Neural progenitor cell (in vitro differentiated cells): ENCODE data around the gene LRRC74A. TPM values are rescaled to one million over a fixed set of nuclear protein-coding genes. Genes with fewer than 3 reads are reported as not detected.

Experiments used
- DNase-seq: peaks from one replicate; pipeline ENCODE4 v3.0.0-alpha.2; 2016; ENCODE audit warnings: low spot score
- H2AFZ ChIP-seq: fragments of 200-600 bp; sonication (generic); replicated peaks from 2 replicates; pipeline ENCODE4 v1.6.1; 2016; ENCODE audit warnings: antibody characterized with exemption
- H3F3A ChIP-seq: fragments of 200-600 bp; sonication (generic); 2 replicates; pipeline ENCODE4 v1.6.1; 2016; ENCODE audit warnings: antibody characterized with exemption, low read depth
- H3K27ac ChIP-seq: fragments of 200-600 bp; sonication (generic); 2 replicates; pipeline ENCODE4 v1.5.1; 2016; ENCODE audit warnings: mild to moderate bottlenecking
- H3K27me3 ChIP-seq: fragments of 200-600 bp; sonication (generic); 2 replicates; pipeline ENCODE4 v1.6.1; 2016; ENCODE audit warnings: mild to moderate bottlenecking, moderate library complexity
- H3K36me3 ChIP-seq: fragments of 200-600 bp; sonication (generic); 2 replicates; pipeline ENCODE4 v1.5.1; 2016
- H3K4me1 ChIP-seq: fragments of 200-600 bp; sonication (generic); 2 replicates; pipeline ENCODE4 v1.6.1; 2016; ENCODE audit warnings: mixed run types
- H3K4me2 ChIP-seq: fragments of 200-600 bp; sonication (generic); 2 replicates; pipeline ENCODE4 v1.6.1; 2016
- H3K4me3 ChIP-seq: fragments of 200-600 bp; sonication (generic); 2 replicates; pipeline ENCODE4 v1.5.1; 2016
- H3K79me2 ChIP-seq: fragments of 200-600 bp; sonication (generic); 2 replicates; pipeline ENCODE4 v1.6.1; 2016; ENCODE audit warnings: low read depth
- H3K9ac ChIP-seq: fragments of 200-600 bp; sonication (generic); 2 replicates; pipeline ENCODE4 v1.6.1; 2016
- H3K9me3 ChIP-seq: fragments of 200-600 bp; sonication (generic); 2 replicates; pipeline ENCODE4 v1.5.1; 2016; ENCODE audit warnings: low read depth
- H4K20me1 ChIP-seq: fragments of 200-600 bp; sonication (generic); 2 replicates; pipeline ENCODE4 v1.6.1; 2016; ENCODE audit warnings: low read depth
- H3K27ac Mint-ChIP-seq: 3 replicates; pipeline ENCODE4 v1.8.0; 2021; ENCODE audit warnings: mixed read lengths
- H3K27me3 Mint-ChIP-seq: 2 replicates; pipeline ENCODE4 v1.8.0; 2022; ENCODE audit warnings: low read depth, mild to moderate bottlenecking, inconsistent platforms, moderate library complexity, mixed read lengths; ENCODE audit not compliant: insufficient read depth
- H3K36me3 Mint-ChIP-seq: 3 replicates; pipeline ENCODE4 v1.8.0; 2021; ENCODE audit warnings: mixed read lengths
- H3K4me1 Mint-ChIP-seq: 3 replicates; pipeline ENCODE4 v1.8.0; 2021; ENCODE audit warnings: mixed read lengths
- H3K4me3 Mint-ChIP-seq: 3 replicates; pipeline ENCODE4 v1.8.0; 2021; ENCODE audit warnings: mild to moderate bottlenecking, moderate library complexity, mixed read lengths
- H3K9me3 Mint-ChIP-seq: 3 replicates; pipeline ENCODE4 v1.8.0; 2020; ENCODE audit warnings: mixed read lengths
- EZH2 ChIP-seq: fragments of 200-600 bp; sonication (generic); IDR thresholded peaks from 2 replicates; pipeline ENCODE4 v1.6.1; 2017; ENCODE audit warnings: antibody characterized with exemption, mild to moderate bottlenecking, moderate library complexity
- EZH2phosphoT487 ChIP-seq: fragments of 200-600 bp; sonication (generic); IDR thresholded peaks from 2 replicates; pipeline ENCODE4 v1.6.1; 2017; ENCODE audit warnings: antibody characterized with exemption
- total RNA-seq: library from RNA; depleted of rRNA; stranded (reverse); fragments of >200 nt; gene quantifications from 2 replicates; pipeline ENCODE4 v1.2.3, GENCODE V29; 2015; ENCODE audit warnings: low replicate concordance
- TF ChIP-seq, protein P1 (sequence below): fragments of 200-600 bp; sonication (generic); IDR thresholded peaks from 2 replicates; pipeline ENCODE4 v1.5.1; 2017; ENCODE audit warnings: antibody characterized with exemption, mild to moderate bottlenecking

Gene LRRC74A
- total RNA-seq, 1 donor from 2014 or later: not detected

DNA sequence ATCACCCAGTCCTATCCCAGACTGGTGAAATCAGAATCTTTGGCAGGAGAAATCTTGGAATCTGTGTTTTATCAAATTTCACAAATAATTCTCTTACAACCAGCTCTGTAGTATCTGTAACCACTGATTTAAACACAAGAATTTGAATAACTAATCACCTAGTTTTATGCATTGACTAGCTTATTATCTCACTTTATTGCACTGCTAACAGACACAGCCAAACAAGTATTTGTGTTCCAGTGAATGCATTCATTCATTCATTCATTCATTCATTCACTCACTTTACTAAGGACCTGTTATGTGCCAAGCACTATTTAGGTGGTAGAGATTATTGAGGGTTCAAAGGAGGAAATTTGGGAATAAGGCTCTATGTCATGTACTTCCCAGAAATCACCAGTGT is 16.2 kb downstream of the LRRC74A start:
- no peaks in the 10 kb centered on the region for H3K36me3 ChIP-seq

DNA sequence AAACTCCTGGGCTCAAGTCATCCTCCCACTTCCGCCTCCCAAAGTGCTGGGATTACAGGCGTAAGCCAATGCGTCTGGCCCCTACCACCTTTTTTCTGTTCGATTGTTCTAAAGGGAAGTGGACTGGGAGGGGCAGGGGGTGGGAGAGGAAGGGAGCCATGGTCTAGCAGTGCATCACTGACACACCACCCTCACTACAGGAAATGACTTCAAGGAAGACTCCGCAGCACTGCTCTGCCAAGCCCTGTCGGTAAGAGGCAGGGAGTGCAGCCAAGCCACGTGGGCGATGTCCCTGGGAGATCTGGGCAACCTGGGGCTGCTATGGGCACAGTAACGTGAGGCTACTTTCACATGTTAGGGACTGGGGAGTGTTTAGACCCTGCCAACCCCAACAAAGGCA is 18.0 kb downstream of the LRRC74A start:
- no peak overlapping the region for H3K4me3 Mint-ChIP-seq
- Histone ChIP-seq H3K27ac (no peak overlapping the region), H3K79me2 (no peaks in the 10 kb centered on the region), H4K20me1 (no peaks in the 10 kb centered on the region), H3K4me1 (no peaks in the 10 kb centered on the region), H3F3A (no peaks in the 10 kb centered on the region), H3K9me3 (no peaks in the 10 kb centered on the region), H3K36me3 (no peaks in the 10 kb centered on the region), H3K4me3 (no peak overlapping the region), H3K9ac (no peak overlapping the region), H3K27me3 (no peaks in the 10 kb centered on the region), H2AFZ (peak overlapping the region; percentile 76), H3K4me2 (no peak overlapping the region)
- no peaks in the 10 kb centered on the region for H3K36me3 Mint-ChIP-seq
- peaks cover 2% of the 10 kb centered on the region for H3K4me1 Mint-ChIP-seq
- TF ChIP-seq EZH2: no peak
- TF ChIP-seq, protein P1, sequence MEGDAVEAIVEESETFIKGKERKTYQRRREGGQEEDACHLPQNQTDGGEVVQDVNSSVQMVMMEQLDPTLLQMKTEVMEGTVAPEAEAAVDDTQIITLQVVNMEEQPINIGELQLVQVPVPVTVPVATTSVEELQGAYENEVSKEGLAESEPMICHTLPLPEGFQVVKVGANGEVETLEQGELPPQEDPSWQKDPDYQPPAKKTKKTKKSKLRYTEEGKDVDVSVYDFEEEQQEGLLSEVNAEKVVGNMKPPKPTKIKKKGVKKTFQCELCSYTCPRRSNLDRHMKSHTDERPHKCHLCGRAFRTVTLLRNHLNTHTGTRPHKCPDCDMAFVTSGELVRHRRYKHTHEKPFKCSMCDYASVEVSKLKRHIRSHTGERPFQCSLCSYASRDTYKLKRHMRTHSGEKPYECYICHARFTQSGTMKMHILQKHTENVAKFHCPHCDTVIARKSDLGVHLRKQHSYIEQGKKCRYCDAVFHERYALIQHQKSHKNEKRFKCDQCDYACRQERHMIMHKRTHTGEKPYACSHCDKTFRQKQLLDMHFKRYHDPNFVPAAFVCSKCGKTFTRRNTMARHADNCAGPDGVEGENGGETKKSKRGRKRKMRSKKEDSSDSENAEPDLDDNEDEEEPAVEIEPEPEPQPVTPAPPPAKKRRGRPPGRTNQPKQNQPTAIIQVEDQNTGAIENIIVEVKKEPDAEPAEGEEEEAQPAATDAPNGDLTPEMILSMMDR: no peak
- TF ChIP-seq EZH2phosphoT487: no peak
- DNase-seq: peak; percentile 18
- no peak overlapping the region for H3K27ac Mint-ChIP-seq
- no peaks in the 10 kb centered on the region for H3K27me3 Mint-ChIP-seq
- no peaks in the 10 kb centered on the region for H3K9me3 Mint-ChIP-seq

More for the DNA sequence above, 16.2 kb downstream of the LRRC74A start:
- no peaks in the 10 kb centered on the region for H4K20me1 ChIP-seq
- Mint-ChIP-seq H3K4me3 (no peak overlapping the region), H3K36me3 (no peaks in the 10 kb centered on the region), H3K27me3 (no peaks in the 10 kb centered on the region), H3K9me3 (no peaks in the 10 kb centered on the region), H3K4me1 (no peaks in the 10 kb centered on the region), H3K27ac (no peak overlapping the region)
- no peaks in the 10 kb centered on the region for H3K9me3 ChIP-seq
- H3K9ac ChIP-seq: no peak overlapping the region
- H3K4me3 ChIP-seq: no peak overlapping the region
- no peaks in the 10 kb centered on the region for H3K27me3 ChIP-seq
- H3K4me2 ChIP-seq: no peak overlapping the region
- no peak overlapping the region for H2AFZ ChIP-seq
- no peaks in the 10 kb centered on the region for H3K79me2 ChIP-seq
- no peak for TF ChIP-seq EZH2
- TF ChIP-seq, protein P1: no peak
- H3K4me1 ChIP-seq: peaks cover 9% of the 10 kb centered on the region
- no peaks in the 10 kb centered on the region for H3F3A ChIP-seq
- no peak overlapping the region for H3K27ac ChIP-seq
- DNase-seq: no peak

DNA sequence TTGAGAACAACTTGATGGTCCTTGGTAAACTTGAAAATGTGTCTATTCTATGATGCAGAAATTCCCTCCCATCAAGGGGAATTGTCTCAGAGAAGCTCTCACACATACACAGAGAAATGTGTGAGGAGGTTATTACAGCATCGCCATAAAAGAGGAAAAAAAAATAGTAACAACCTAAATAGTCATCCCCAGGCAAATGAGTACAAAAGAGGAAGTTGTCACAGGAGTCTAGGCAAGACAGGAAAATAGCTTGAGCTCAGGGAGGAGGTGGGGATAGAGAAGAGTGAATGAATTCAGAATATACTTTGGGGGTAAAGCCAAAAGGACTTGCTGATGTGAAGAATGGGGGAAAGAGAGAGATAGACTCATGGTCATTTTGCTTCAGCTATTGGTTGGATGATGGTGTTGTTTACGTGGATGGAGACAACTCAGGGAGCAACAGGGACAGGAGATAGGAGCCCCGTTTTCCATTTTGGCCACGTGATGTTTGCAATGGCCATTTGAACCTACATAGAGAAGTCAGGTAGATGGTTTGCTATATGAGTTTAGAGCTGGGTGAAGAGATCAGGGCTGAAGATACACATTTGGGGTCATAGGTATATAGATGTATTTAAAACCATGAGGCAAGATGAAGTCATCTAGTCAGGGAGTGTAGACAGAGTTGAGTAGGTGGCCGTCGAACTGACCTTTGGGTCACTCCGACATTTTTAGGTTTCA is 20.3 kb downstream of the LRRC74A start:
- H3K27ac ChIP-seq: no peak overlapping the region
- no peaks in the 10 kb centered on the region for H3K9me3 ChIP-seq
- H3K4me3 ChIP-seq: no peak overlapping the region
- H3K79me2 ChIP-seq: no peaks in the 10 kb centered on the region
- H4K20me1 ChIP-seq: no peaks in the 10 kb centered on the region
- H2AFZ ChIP-seq: no peak overlapping the region
- no peaks in the 10 kb centered on the region for H3K4me1 ChIP-seq
- no peaks in the 10 kb centered on the region for H3K9me3 Mint-ChIP-seq
- H3K4me2 ChIP-seq: no peak overlapping the region
- H3K27me3 ChIP-seq: no peaks in the 10 kb centered on the region
- H3K36me3 Mint-ChIP-seq: no peaks in the 10 kb centered on the region
- H3K27ac Mint-ChIP-seq: no peak overlapping the region
- DNase-seq: no peak
- TF ChIP-seq, protein P1: no peak
- TF ChIP-seq EZH2phosphoT487: no peak
- TF ChIP-seq EZH2: no peak
- no peak overlapping the region for H3K4me3 Mint-ChIP-seq
- H3K36me3 ChIP-seq: no peaks in the 10 kb centered on the region
- no peak overlapping the region for H3K9ac ChIP-seq
- H3F3A ChIP-seq: no peaks in the 10 kb centered on the region
- H3K27me3 Mint-ChIP-seq: no peaks in the 10 kb centered on the region
- peaks cover 2% of the 10 kb centered on the region for H3K4me1 Mint-ChIP-seq
